ENCODE measurements around the gene TMEM25.

Gene TMEM25

GRCh38 chr11:118581057-118581456, 50.1 kb downstream of the TMEM25 start:
- DNase-seq (ENCODE audit: low read depth, low spot score) = no peak
